ENCODE data around the gene CMTM1. TPM values are rescaled to one million over a fixed set of nuclear protein-coding genes. Genes with fewer than 3 reads are reported as not detected.

CMTM1 gene
- total and polyA plus RNA-seq, 2 donors: 0.64 to 5.1 TPM

GRCh38 chr16:66569131-66569530, 2.9 kb downstream of the CMTM1 start:
- H3K36me3 ChIP-seq (ENCODE audit: control insufficient read depth in 2 of 2, insufficient read depth in 2 of 2, low read length in 1 of 2): peaks cover 20 to 44% of the 10 kb centered on the region in 2 donors
- no peaks in the 10 kb centered on the region for H3K4me1 ChIP-seq (ENCODE audit: control insufficient read depth in 2 of 2, insufficient read depth in 2 of 2, low read length in 2 of 2)
- WGBS: 96% methylated on average over 1 of the region's 1 CpG
- no peak overlapping the region for H3K4me3 ChIP-seq (ENCODE audit: low read length in 2 of 2)
- no peak for DNase-seq (ENCODE audit: low read depth in 6 of 9, low spot score in 9 of 9)
- no peaks in the 10 kb centered on the region for H3K27me3 ChIP-seq (ENCODE audit: control insufficient read depth in 2 of 2, insufficient read depth in 1 of 2, low read length in 1 of 2)
- H3K27ac ChIP-seq (ENCODE audit: low read depth in 1 of 2, low read length in 1 of 2): no peak overlapping the region
- H3K9me3 ChIP-seq (ENCODE audit: control insufficient read depth in 2 of 2, insufficient read depth in 1 of 2, low read length in 1 of 2): no peaks in the 10 kb centered on the region

- no peak for DNase-seq (ENCODE audit: low read depth in 6 of 9, low spot score in 9 of 9)
- Histone ChIP-seq H3K4me1 (ENCODE audit: control insufficient read depth in 2 of 2, insufficient read depth in 2 of 2, low read length in 2 of 2) (no peaks in the 10 kb centered on the region), H3K36me3 (ENCODE audit: control insufficient read depth in 2 of 2, insufficient read depth in 2 of 2, low read length in 1 of 2) (peaks cover 16 to 39% of the 10 kb centered on the region in 2 donors), H3K27ac (ENCODE audit: low read depth in 1 of 2, low read length in 1 of 2) (no peak overlapping the region), H3K9me3 (ENCODE audit: control insufficient read depth in 2 of 2, insufficient read depth in 1 of 2, low read length in 1 of 2) (no peaks in the 10 kb centered on the region), H3K27me3 (ENCODE audit: control insufficient read depth in 2 of 2, insufficient read depth in 1 of 2, low read length in 1 of 2) (no peaks in the 10 kb centered on the region), H3K4me3 (ENCODE audit: low read length in 2 of 2) (no peak overlapping the region)
- WGBS: 94% methylated on average over 3 of the region's 3 CpGs
Observed at GRCh38 chr16:66569827-66570405, 3.7 kb downstream of the CMTM1 start.

GRCh38 chr16:66572356-66572755, 6.1 kb downstream of the CMTM1 start:
- DNase-seq (ENCODE audit: low read depth in 6 of 9, low spot score in 9 of 9): no peak
- Histone ChIP-seq H3K4me1 (ENCODE audit: control insufficient read depth in 2 of 2, insufficient read depth in 2 of 2, low read length in 2 of 2) (peaks cover 0 to under 1% of the 10 kb centered on the region in 2 donors), H3K9me3 (ENCODE audit: control insufficient read depth in 2 of 2, insufficient read depth in 1 of 2, low read length in 1 of 2) (no peaks in the 10 kb centered on the region), H3K27me3 (ENCODE audit: control insufficient read depth in 2 of 2, insufficient read depth in 1 of 2, low read length in 1 of 2) (no peaks in the 10 kb centered on the region), H3K27ac (ENCODE audit: low read depth in 1 of 2, low read length in 1 of 2) (no peak overlapping the region), H3K4me3 (ENCODE audit: low read length in 2 of 2) (no peak overlapping the region), H3K36me3 (ENCODE audit: control insufficient read depth in 2 of 2, insufficient read depth in 2 of 2, low read length in 1 of 2) (peaks cover 0 to 17% of the 10 kb centered on the region in 2 donors)
- 25% methylated on average over 2 of the region's 2 CpGs for WGBS

GRCh38 chr16:66574081-66574480, 7.8 kb downstream of the CMTM1 start:
- no peak overlapping the region for H3K27ac ChIP-seq (ENCODE audit: low read depth in 1 of 2, low read length in 1 of 2)
- H3K27me3 ChIP-seq (ENCODE audit: control insufficient read depth in 2 of 2, insufficient read depth in 1 of 2, low read length in 1 of 2): peaks cover 0 to 14% of the 10 kb centered on the region in 2 donors
- H3K9me3 ChIP-seq (ENCODE audit: control insufficient read depth in 2 of 2, insufficient read depth in 1 of 2, low read length in 1 of 2): no peaks in the 10 kb centered on the region
- H3K4me3 ChIP-seq (ENCODE audit: low read length in 2 of 2): no peak overlapping the region
- DNase-seq (ENCODE audit: low read depth in 6 of 9, low spot score in 9 of 9): no peak
- peaks cover 0 to 17% of the 10 kb centered on the region in 2 donors for H3K36me3 ChIP-seq (ENCODE audit: control insufficient read depth in 2 of 2, insufficient read depth in 2 of 2, low read length in 1 of 2)
- H3K4me1 ChIP-seq (ENCODE audit: control insufficient read depth in 2 of 2, insufficient read depth in 2 of 2, low read length in 2 of 2): peaks cover 10 to 17% of the 10 kb centered on the region in 2 donors
- WGBS: 99% methylated on average over 1 of the region's 1 CpG

GRCh38 chr16:66574531-66574930, 8.3 kb downstream of the CMTM1 start:
- peaks cover 10 to 22% of the 10 kb centered on the region in 2 donors for H3K4me1 ChIP-seq (ENCODE audit: control insufficient read depth in 2 of 2, insufficient read depth in 2 of 2, low read length in 2 of 2)
- DNase-seq (ENCODE audit: low read depth in 6 of 9, low spot score in 9 of 9): no peak
- peaks cover 0 to 17% of the 10 kb centered on the region in 2 donors for H3K27me3 ChIP-seq (ENCODE audit: control insufficient read depth in 2 of 2, insufficient read depth in 1 of 2, low read length in 1 of 2)
- peaks cover 0 to 13% of the 10 kb centered on the region in 2 donors for H3K36me3 ChIP-seq (ENCODE audit: control insufficient read depth in 2 of 2, insufficient read depth in 2 of 2, low read length in 1 of 2)
- H3K27ac ChIP-seq (ENCODE audit: low read depth in 1 of 2, low read length in 1 of 2): no peak overlapping the region
- 96% methylated on average over 3 of the region's 3 CpGs for WGBS
- H3K9me3 ChIP-seq (ENCODE audit: control insufficient read depth in 2 of 2, insufficient read depth in 1 of 2, low read length in 1 of 2): no peaks in the 10 kb centered on the region
- H3K4me3 ChIP-seq (ENCODE audit: low read length in 2 of 2): no peak overlapping the region

GRCh38 chr16:66575060-66575459, 8.8 kb downstream of the CMTM1 start:
- Histone ChIP-seq H3K27ac (ENCODE audit: low read depth in 1 of 2, low read length in 1 of 2) (no peak overlapping the region), H3K36me3 (ENCODE audit: control insufficient read depth in 2 of 2, insufficient read depth in 2 of 2, low read length in 1 of 2) (peaks cover 0 to 10% of the 10 kb centered on the region in 2 donors), H3K4me1 (ENCODE audit: control insufficient read depth in 2 of 2, insufficient read depth in 2 of 2, low read length in 2 of 2) (peaks cover 10 to 26% of the 10 kb centered on the region in 2 donors), H3K9me3 (ENCODE audit: control insufficient read depth in 2 of 2, insufficient read depth in 1 of 2, low read length in 1 of 2) (no peaks in the 10 kb centered on the region), H3K27me3 (ENCODE audit: control insufficient read depth in 2 of 2, insufficient read depth in 1 of 2, low read length in 1 of 2) (peaks cover 0 to 18% of the 10 kb centered on the region in 2 donors), H3K4me3 (ENCODE audit: low read length in 2 of 2) (no peak overlapping the region)
- 96% methylated on average over 3 of the region's 3 CpGs for WGBS
- no peak for DNase-seq (ENCODE audit: low read depth in 6 of 9, low spot score in 9 of 9)

GRCh38 chr16:66576296-66576695, 10.1 kb downstream of the CMTM1 start:
- Histone ChIP-seq H3K4me3 (ENCODE audit: low read length in 2 of 2) (no peak overlapping the region), H3K9me3 (ENCODE audit: control insufficient read depth in 2 of 2, insufficient read depth in 1 of 2, low read length in 1 of 2) (no peaks in the 10 kb centered on the region), H3K4me1 (ENCODE audit: control insufficient read depth in 2 of 2, insufficient read depth in 2 of 2, low read length in 2 of 2) (peaks cover 12 to 29% of the 10 kb centered on the region in 2 donors), H3K27ac (ENCODE audit: low read depth in 1 of 2, low read length in 1 of 2) (no peak overlapping the region), H3K36me3 (ENCODE audit: control insufficient read depth in 2 of 2, insufficient read depth in 2 of 2, low read length in 1 of 2) (peaks cover 0 to 6% of the 10 kb centered on the region in 2 donors), H3K27me3 (ENCODE audit: control insufficient read depth in 2 of 2, insufficient read depth in 1 of 2, low read length in 1 of 2) (peaks cover 0 to 18% of the 10 kb centered on the region in 2 donors)
- no peak for DNase-seq (ENCODE audit: low read depth in 6 of 9, low spot score in 9 of 9)
- WGBS: 91% methylated on average over 5 of the region's 5 CpGs

- 7% methylated on average over 77 of the region's 77 CpGs for WGBS
- Histone ChIP-seq H3K4me1 (ENCODE audit: control insufficient read depth in 2 of 2, insufficient read depth in 2 of 2, low read length in 2 of 2) (peaks cover 15 to 29% of the 10 kb centered on the region in 2 donors), H3K4me3 (ENCODE audit: low read length in 2 of 2) (peak within 1 kb of the TSS; percentile 12 to 51)
Observed at GRCh38 chr16:66578651-66579531, 12.7 kb downstream of the CMTM1 start, which contains the start of gene CMTM2. Gene CMTM2 (plus strand): TSS chr16:66579463. CDS start chr16:66579608, 145 bp downstream.

GRCh38 chr16:66580605-66581209, 14.5 kb downstream of the CMTM1 start:
- no peak overlapping the region for H3K4me3 ChIP-seq (ENCODE audit: low read length in 2 of 2)
- peaks cover 0 to 18% of the 10 kb centered on the region in 2 donors for H3K27me3 ChIP-seq (ENCODE audit: control insufficient read depth in 2 of 2, insufficient read depth in 1 of 2, low read length in 1 of 2)
- DNase-seq (ENCODE audit: low read depth in 6 of 9, low spot score in 9 of 9): no peak
- H3K36me3 ChIP-seq (ENCODE audit: control insufficient read depth in 2 of 2, insufficient read depth in 2 of 2, low read length in 1 of 2): no peaks in the 10 kb centered on the region
- H3K27ac ChIP-seq (ENCODE audit: low read depth in 1 of 2, low read length in 1 of 2): no peak overlapping the region
- 96% methylated on average over 4 of the region's 4 CpGs for WGBS
- peaks cover 17 to 33% of the 10 kb centered on the region in 2 donors for H3K4me1 ChIP-seq (ENCODE audit: control insufficient read depth in 2 of 2, insufficient read depth in 2 of 2, low read length in 2 of 2)
- no peaks in the 10 kb centered on the region for H3K9me3 ChIP-seq (ENCODE audit: control insufficient read depth in 2 of 2, insufficient read depth in 1 of 2, low read length in 1 of 2)

More at GRCh38 chr16:66578651-66579531, 12.7 kb downstream of the CMTM1 start, which contains the start of gene CMTM2:
- Histone ChIP-seq H3K9me3 (ENCODE audit: control insufficient read depth in 2 of 2, insufficient read depth in 1 of 2, low read length in 1 of 2) (no peaks in the 10 kb centered on the region), H3K27me3 (ENCODE audit: control insufficient read depth in 2 of 2, insufficient read depth in 1 of 2, low read length in 1 of 2) (peaks cover 0 to 18% of the 10 kb centered on the region in 2 donors), H3K36me3 (ENCODE audit: control insufficient read depth in 2 of 2, insufficient read depth in 2 of 2, low read length in 1 of 2) (no peaks in the 10 kb centered on the region), H3K27ac (ENCODE audit: low read depth in 1 of 2, low read length in 1 of 2) (peak within 1 kb of the TSS in 1 of 2 donors; percentile 44)
- DNase-seq (ENCODE audit: low read depth in 6 of 9, low spot score in 9 of 9): peak in 8 of 9 donors; percentile 43 to 89 (median 66)
